A549 (cell line): ENCODE data around the gene APRT.

ENCODE experiments used
- EP300 ChIP-seq, 2 experiments: fragments of >200 bp; sonication (Bioruptor Twin); formaldehyde crosslinking; IDR thresholded peaks; 2 replicates in 1 of 2; 3 replicates in 1 of 2; pipeline ENCODE4 v1.6.1; 2016 to 2017
- POLR2A ChIP-seq: IDR thresholded peaks from 2 replicates; pipeline ENCODE4 v1.6.1; 2012; ENCODE audit warnings: mild to moderate bottlenecking, low read length
- TF ChIP-seq, protein P1 (sequence below): fragments of >200 bp; sonication (Bioruptor Twin); formaldehyde crosslinking; IDR thresholded peaks from 3 replicates; pipeline ENCODE4 v1.5.1; 2016
- TF ChIP-seq, protein P2 (sequence below): IDR thresholded peaks from 2 replicates; pipeline ENCODE4 v1.6.1; 2012

DNA sequence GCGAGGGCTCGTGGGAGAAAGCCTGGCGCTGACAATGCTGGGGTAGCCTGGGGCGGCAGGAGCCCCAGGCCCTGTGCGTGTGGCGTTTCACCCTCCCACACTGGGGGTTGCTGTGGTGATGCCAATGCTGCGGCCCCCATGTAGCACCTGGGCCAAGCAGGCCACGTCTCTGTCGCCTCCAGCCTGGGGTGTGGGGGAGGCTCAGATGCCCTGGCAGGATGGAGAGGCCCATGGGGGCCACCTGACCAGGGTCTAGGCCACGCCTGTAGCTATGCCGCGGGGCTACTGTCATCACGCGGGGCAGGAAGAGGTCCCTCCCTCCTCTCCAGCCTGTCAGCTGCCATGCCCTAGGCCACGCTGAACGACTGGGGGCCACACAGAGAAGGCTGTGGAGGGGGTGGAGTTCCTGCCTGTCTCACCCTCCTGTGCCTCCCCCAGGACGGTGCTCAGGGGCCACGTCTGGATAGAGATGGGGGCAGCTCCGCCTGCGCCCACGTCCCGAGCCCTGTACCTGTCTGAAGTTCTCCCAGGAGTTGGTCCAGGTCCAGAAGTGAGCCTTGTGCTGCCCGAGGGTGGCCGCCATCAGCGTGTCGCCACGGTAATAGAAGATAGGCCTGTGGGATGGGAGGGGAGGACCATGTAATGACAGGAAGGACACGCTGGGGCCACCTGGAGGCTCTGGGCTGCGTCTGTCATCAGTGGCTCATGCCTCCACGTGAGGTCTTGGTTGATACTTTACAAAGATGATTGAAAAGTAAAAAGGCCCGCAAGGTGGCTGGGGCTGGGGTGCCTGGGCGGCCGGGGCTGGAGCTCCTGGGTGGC, 12.7 kb upstream of the APRT start:
- TF ChIP-seq, protein P1, sequence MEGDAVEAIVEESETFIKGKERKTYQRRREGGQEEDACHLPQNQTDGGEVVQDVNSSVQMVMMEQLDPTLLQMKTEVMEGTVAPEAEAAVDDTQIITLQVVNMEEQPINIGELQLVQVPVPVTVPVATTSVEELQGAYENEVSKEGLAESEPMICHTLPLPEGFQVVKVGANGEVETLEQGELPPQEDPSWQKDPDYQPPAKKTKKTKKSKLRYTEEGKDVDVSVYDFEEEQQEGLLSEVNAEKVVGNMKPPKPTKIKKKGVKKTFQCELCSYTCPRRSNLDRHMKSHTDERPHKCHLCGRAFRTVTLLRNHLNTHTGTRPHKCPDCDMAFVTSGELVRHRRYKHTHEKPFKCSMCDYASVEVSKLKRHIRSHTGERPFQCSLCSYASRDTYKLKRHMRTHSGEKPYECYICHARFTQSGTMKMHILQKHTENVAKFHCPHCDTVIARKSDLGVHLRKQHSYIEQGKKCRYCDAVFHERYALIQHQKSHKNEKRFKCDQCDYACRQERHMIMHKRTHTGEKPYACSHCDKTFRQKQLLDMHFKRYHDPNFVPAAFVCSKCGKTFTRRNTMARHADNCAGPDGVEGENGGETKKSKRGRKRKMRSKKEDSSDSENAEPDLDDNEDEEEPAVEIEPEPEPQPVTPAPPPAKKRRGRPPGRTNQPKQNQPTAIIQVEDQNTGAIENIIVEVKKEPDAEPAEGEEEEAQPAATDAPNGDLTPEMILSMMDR = no peak
- no peak for TF ChIP-seq POLR2A
- TF ChIP-seq, protein P2, sequence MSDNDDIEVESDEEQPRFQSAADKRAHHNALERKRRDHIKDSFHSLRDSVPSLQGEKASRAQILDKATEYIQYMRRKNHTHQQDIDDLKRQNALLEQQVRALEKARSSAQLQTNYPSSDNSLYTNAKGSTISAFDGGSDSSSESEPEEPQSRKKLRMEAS = no peak
- no peak for TF ChIP-seq EP300 (IDR thresholded peaks at IDR 0.05)
